Progenitor cell of endocrine pancreas (in vitro differentiated cells): ENCODE measurements around the gene TNIP1. TPM values are rescaled to one million over a fixed set of nuclear protein-coding genes. Genes with fewer than 3 reads are reported as not detected.
A peak's percentile ranks its signal among the peaks of the same experiment; 100 is the strongest.

Experiments
- DNase-seq: peaks from one replicate; pipeline ENCODE4 v3.0.0; 2021; ENCODE audit warnings: low spot score; ENCODE audit not compliant: unreplicated experiment
- H3K27ac Mint-ChIP-seq: 2 replicates; pipeline ENCODE4 v1.8.0; 2021; ENCODE audit warnings: mild to moderate bottlenecking, moderate library complexity, mixed read lengths
- H3K27me3 Mint-ChIP-seq: 2 replicates; pipeline ENCODE4 v1.8.0; 2021; ENCODE audit warnings: mixed read lengths
- H3K36me3 Mint-ChIP-seq: 2 replicates; pipeline ENCODE4 v1.8.0; 2022; ENCODE audit warnings: mixed read lengths; ENCODE audit not compliant: insufficient read depth
- H3K4me1 Mint-ChIP-seq: 2 replicates; pipeline ENCODE4 v1.8.0; 2021; ENCODE audit warnings: low read depth, mixed read lengths
- H3K4me3 Mint-ChIP-seq: 2 replicates; pipeline ENCODE4 v1.8.0; 2021; ENCODE audit warnings: low read depth, mild to moderate bottlenecking, moderate library complexity, mixed read lengths
- H3K9me3 Mint-ChIP-seq: 2 replicates; pipeline ENCODE4 v1.8.0; 2021; ENCODE audit warnings: low read depth, mixed read lengths
- CTCF ChIP-seq: fragments of 200-600 bp; sonication (generic); IDR thresholded peaks from one replicate; pipeline ENCODE4 v1.5.0; 2021; ENCODE audit warnings: antibody characterized with exemption, mild to moderate bottlenecking; ENCODE audit not compliant: unreplicated experiment
- total RNA-seq: library from RNA; stranded (reverse); gene quantifications from 2 replicates; pipeline ENCODE4 v1.2.1, GENCODE V29; 2021

Gene TNIP1
- total RNA-seq, 1 donor from 2014 or later, result 55.0 TPM

- DNase-seq, result no peak
- no peaks in the 10 kb centered on the region for H3K9me3 Mint-ChIP-seq
- no peaks in the 10 kb centered on the region for H3K27me3 Mint-ChIP-seq
- no peak overlapping the region for H3K27ac Mint-ChIP-seq
- TF ChIP-seq CTCF, result no peak
- H3K4me3 Mint-ChIP-seq, result no peak overlapping the region
- peaks cover 2% of the 10 kb centered on the region for H3K36me3 Mint-ChIP-seq
- no peaks in the 10 kb centered on the region for H3K4me1 Mint-ChIP-seq
Observed at GRCh38 chr5:151118913-151119575, 38.2 kb upstream of the TNIP1 start.

- Mint-ChIP-seq H3K9me3 (no peaks in the 10 kb centered on the region), H3K4me3 (no peak overlapping the region), H3K27me3 (no peaks in the 10 kb centered on the region), H3K27ac (no peak overlapping the region), H3K36me3 (no peaks in the 10 kb centered on the region), H3K4me1 (no peaks in the 10 kb centered on the region)
- peak; percentile 89 for TF ChIP-seq CTCF
- DNase-seq, result peak; percentile 69
Observed at GRCh38 chr5:151115272-151115905, 34.6 kb upstream of the TNIP1 start.

GRCh38 chr5:151113651-151114050 is 32.8 kb upstream of the TNIP1 start:
- no peaks in the 10 kb centered on the region for H3K4me1 Mint-ChIP-seq
- H3K36me3 Mint-ChIP-seq, result no peaks in the 10 kb centered on the region
- no peak for TF ChIP-seq CTCF
- no peaks in the 10 kb centered on the region for H3K9me3 Mint-ChIP-seq
- H3K27ac Mint-ChIP-seq, result no peak overlapping the region
- H3K4me3 Mint-ChIP-seq, result no peak overlapping the region
- no peaks in the 10 kb centered on the region for H3K27me3 Mint-ChIP-seq
- DNase-seq, result no peak

GRCh38 chr5:151110992-151111391 is 30.2 kb upstream of the TNIP1 start:
- H3K27me3 Mint-ChIP-seq, result no peaks in the 10 kb centered on the region
- no peak overlapping the region for H3K27ac Mint-ChIP-seq
- no peaks in the 10 kb centered on the region for H3K36me3 Mint-ChIP-seq
- no peak for TF ChIP-seq CTCF
- H3K9me3 Mint-ChIP-seq, result no peaks in the 10 kb centered on the region
- DNase-seq, result no peak
- H3K4me1 Mint-ChIP-seq, result peaks cover 3% of the 10 kb centered on the region
- H3K4me3 Mint-ChIP-seq, result no peak overlapping the region

- peak overlapping the region; percentile 54 for H3K27ac Mint-ChIP-seq
- H3K36me3 Mint-ChIP-seq, result no peaks in the 10 kb centered on the region
- TF ChIP-seq CTCF, result no peak
- H3K27me3 Mint-ChIP-seq, result no peaks in the 10 kb centered on the region
- H3K9me3 Mint-ChIP-seq, result no peaks in the 10 kb centered on the region
- no peak overlapping the region for H3K4me3 Mint-ChIP-seq
- DNase-seq, result no peak
- peaks cover 3% of the 10 kb centered on the region for H3K4me1 Mint-ChIP-seq
Observed at GRCh38 chr5:151110122-151110681, 29.4 kb upstream of the TNIP1 start.
